ENCODE results near the gene ADGRG1. TPM values are rescaled to one million over a fixed set of nuclear protein-coding genes. Genes with fewer than 3 reads are reported as not detected.

ADGRG1 gene
- total RNA-seq, result 10 to 100 TPM in 1 of 2 experiments, 1 to 10 TPM in 1; 7.3 to 19.9 TPM

- Mint-ChIP-seq H3K4me1 (peaks cover 10% of the 10 kb centered on the region), H3K27me3 (peaks cover 16% of the 10 kb centered on the region), H3K36me3 (no peaks in the 10 kb centered on the region), H3K27ac (peak within 1 kb of the TSS; percentile 48), H3K9me3 (ENCODE audit: low read depth) (no peaks in the 10 kb centered on the region), H3K4me3 (peak within 1 kb of the TSS; percentile 61)
- ATAC-seq, result peak; percentile 72
- CTCF ChIA-PET, result interaction anchor here (0.8 to 1.7 kb wide), 6 partner anchors 9 to 38 kb away, joined by 3 to 8 read pairs (median 4); no protein-coding TSS in a partner anchor
- DNase-seq, result peak; percentile 72
These were observed at the start of gene ADGRG1 for GRCh38 chr16:57628008-57628781. Gene ADGRG1, plus strand, starts transcription at chr16:57628630. Its CDS starts 21,658 bp downstream, at chr16:57650288.

- H3K36me3 Mint-ChIP-seq, result peaks cover 23% of the 10 kb centered on the region
- H3K27ac Mint-ChIP-seq, result peak overlapping the region; percentile 91
- DNase-seq (peak; percentile 27), ATAC-seq (no peak)
- CTCF ChIA-PET, result interaction anchor here (5.2 to 27.4 kb wide), 4 partner anchors 11 to 71 kb away, joined by 55 to 559 read pairs (median 138); no protein-coding TSS in a partner anchor
- H3K27me3 Mint-ChIP-seq, result no peaks in the 10 kb centered on the region
- peaks cover 65% of the 10 kb centered on the region for H3K4me1 Mint-ChIP-seq
- H3K4me3 Mint-ChIP-seq, result no peak overlapping the region
- no peaks in the 10 kb centered on the region for H3K9me3 Mint-ChIP-seq (ENCODE audit: low read depth)
These were observed 49.1 kb upstream of the ADGRG1 start for GRCh38 chr16:57579361-57579665.

GRCh38 chr16:57585051-57585687 lies 43.3 kb upstream of the ADGRG1 start:
- Mint-ChIP-seq H3K27ac (peak overlapping the region; percentile 1), H3K4me3 (no peak overlapping the region)
- ATAC-seq, result peak; percentile 37

GRCh38 chr16:57588831-57589230 lies 39.6 kb upstream of the ADGRG1 start:
- Mint-ChIP-seq H3K27me3 (no peaks in the 10 kb centered on the region), H3K4me3 (no peak overlapping the region), H3K27ac (peak overlapping the region; percentile 77), H3K36me3 (peaks cover 9% of the 10 kb centered on the region), H3K9me3 (ENCODE audit: low read depth) (no peaks in the 10 kb centered on the region), H3K4me1 (peaks cover 66% of the 10 kb centered on the region)
- peak; percentile 39 for DNase-seq
- no peak for ATAC-seq
- CTCF ChIA-PET, result interaction anchor here (1.0 to 27.4 kb wide), 5 partner anchors 10 to 62 kb away, joined by 3 to 559 read pairs (median 210); partner anchors contain the start of gene ADGRG5

More at GRCh38 chr16:57585051-57585687, 43.3 kb upstream of the ADGRG1 start:
- Mint-ChIP-seq H3K27me3 (no peaks in the 10 kb centered on the region), H3K9me3 (ENCODE audit: low read depth) (no peaks in the 10 kb centered on the region), H3K36me3 (peaks cover 13% of the 10 kb centered on the region), H3K4me1 (peaks cover 44% of the 10 kb centered on the region)
- CTCF ChIA-PET, result interaction anchor here (0.7 to 27.4 kb wide), 4 partner anchors 7 to 65 kb away, joined by 3 to 559 read pairs (median 107); no protein-coding TSS in a partner anchor
- peak; percentile 37 for DNase-seq

- ATAC-seq (no peak), DNase-seq (peak; percentile 68)
- no peak overlapping the region for H3K4me3 Mint-ChIP-seq
- CTCF ChIA-PET, result interaction anchor here (0.6 to 27.4 kb wide), 8 partner anchors 11 to 670 kb away, joined by 3 to 559 read pairs (median 48); no protein-coding TSS in a partner anchor
- peaks cover 67% of the 10 kb centered on the region for H3K4me1 Mint-ChIP-seq
- peak overlapping the region; percentile 77 for H3K27ac Mint-ChIP-seq
- no peaks in the 10 kb centered on the region for H3K27me3 Mint-ChIP-seq
- no peaks in the 10 kb centered on the region for H3K9me3 Mint-ChIP-seq (ENCODE audit: low read depth)
- H3K36me3 Mint-ChIP-seq, result peaks cover 9% of the 10 kb centered on the region
These were observed 39.1 kb upstream of the ADGRG1 start for GRCh38 chr16:57589374-57589773.

- Mint-ChIP-seq H3K9me3 (ENCODE audit: low read depth) (peaks cover 3% of the 10 kb centered on the region), H3K36me3 (peaks cover 18% of the 10 kb centered on the region), H3K27me3 (no peaks in the 10 kb centered on the region), H3K27ac (peak overlapping the region; percentile 91), H3K4me3 (peak overlapping the region; percentile 68), H3K4me1 (peaks cover 66% of the 10 kb centered on the region)
- no peak for ATAC-seq
- DNase-seq, result no peak
- CTCF ChIA-PET, result interaction anchor here (0.6 to 27.4 kb wide), 21 partner anchors 10 to 409 kb away, joined by 3 to 559 read pairs (median 4); partner anchors contain the start of genes KATNB1 and ZNF319
These were observed 37.8 kb upstream of the ADGRG1 start for GRCh38 chr16:57590654-57591085.

- peaks cover 67% of the 10 kb centered on the region for H3K4me1 Mint-ChIP-seq
- H3K27ac Mint-ChIP-seq, result peak overlapping the region; percentile 91
- ATAC-seq (peak; percentile 78), DNase-seq (peak; percentile 90)
- peaks cover 21% of the 10 kb centered on the region for H3K36me3 Mint-ChIP-seq
- H3K9me3 Mint-ChIP-seq (ENCODE audit: low read depth), result peaks cover 4% of the 10 kb centered on the region
- CTCF ChIA-PET, result interaction anchor here (0.6 to 27.4 kb wide), 22 partner anchors 10 to 408 kb away, joined by 3 to 559 read pairs (median 4); partner anchors contain the start of genes KATNB1 and ZNF319
- H3K27me3 Mint-ChIP-seq, result no peaks in the 10 kb centered on the region
- H3K4me3 Mint-ChIP-seq, result peak overlapping the region; percentile 68
These were observed 37.2 kb upstream of the ADGRG1 start for GRCh38 chr16:57591086-57591869.

GRCh38 chr16:57591870-57592485 lies 36.5 kb upstream of the ADGRG1 start:
- peaks cover 71% of the 10 kb centered on the region for H3K4me1 Mint-ChIP-seq
- CTCF ChIA-PET, result interaction anchor here (1.1 to 27.4 kb wide), 10 partner anchors 9 to 408 kb away, joined by 3 to 559 read pairs (median 10); partner anchors contain the start of genes KATNB1 and ZNF319
- H3K36me3 Mint-ChIP-seq, result peaks cover 26% of the 10 kb centered on the region
- H3K27ac Mint-ChIP-seq, result peak overlapping the region; percentile 91
- peaks cover 4% of the 10 kb centered on the region for H3K9me3 Mint-ChIP-seq (ENCODE audit: low read depth)
- DNase-seq, result peak; percentile 49
- ATAC-seq, result no peak
- H3K27me3 Mint-ChIP-seq, result no peaks in the 10 kb centered on the region
- H3K4me3 Mint-ChIP-seq, result peak overlapping the region; percentile 68

GRCh38 chr16:57592591-57593003 lies 35.8 kb upstream of the ADGRG1 start:
- Mint-ChIP-seq H3K27me3 (no peaks in the 10 kb centered on the region), H3K36me3 (peaks cover 30% of the 10 kb centered on the region), H3K9me3 (ENCODE audit: low read depth) (peaks cover 6% of the 10 kb centered on the region), H3K27ac (peak overlapping the region; percentile 91), H3K4me3 (peak overlapping the region; percentile 68), H3K4me1 (peaks cover 70% of the 10 kb centered on the region)
- CTCF ChIA-PET, result interaction anchor here (0.9 to 27.4 kb wide), 8 partner anchors 8 to 164 kb away, joined by 3 to 559 read pairs (median 47); no protein-coding TSS in a partner anchor
- DNase-seq (peak; percentile 96), ATAC-seq (peak; percentile 82)

GRCh38 chr16:57593021-57593420 lies 35.4 kb upstream of the ADGRG1 start:
- ATAC-seq (peak; percentile 6), DNase-seq (peak; percentile 64)
- Mint-ChIP-seq H3K4me3 (peak overlapping the region; percentile 68), H3K9me3 (ENCODE audit: low read depth) (peaks cover 6% of the 10 kb centered on the region), H3K27me3 (no peaks in the 10 kb centered on the region), H3K27ac (peak overlapping the region; percentile 91), H3K4me1 (peaks cover 70% of the 10 kb centered on the region), H3K36me3 (peaks cover 34% of the 10 kb centered on the region)
- CTCF ChIA-PET, result interaction anchor here (0.7 to 27.4 kb wide), 8 partner anchors 8 to 164 kb away, joined by 3 to 559 read pairs (median 46); no protein-coding TSS in a partner anchor

GRCh38 chr16:57593990-57594389 lies 34.4 kb upstream of the ADGRG1 start:
- ATAC-seq (no peak), DNase-seq (no peak)
- peaks cover 69% of the 10 kb centered on the region for H3K4me1 Mint-ChIP-seq
- H3K27me3 Mint-ChIP-seq, result no peaks in the 10 kb centered on the region
- no peak overlapping the region for H3K4me3 Mint-ChIP-seq
- CTCF ChIA-PET, result interaction anchor here (1.4 to 27.4 kb wide), 5 partner anchors 7 to 56 kb away, joined by 4 to 559 read pairs (median 210); no protein-coding TSS in a partner anchor
- peaks cover 33% of the 10 kb centered on the region for H3K36me3 Mint-ChIP-seq
- peak overlapping the region; percentile 27 for H3K27ac Mint-ChIP-seq
- H3K9me3 Mint-ChIP-seq (ENCODE audit: low read depth), result peaks cover 9% of the 10 kb centered on the region

GRCh38 chr16:57594531-57595031 lies 33.8 kb upstream of the ADGRG1 start:
- Mint-ChIP-seq H3K4me3 (no peak overlapping the region), H3K36me3 (peaks cover 39% of the 10 kb centered on the region), H3K27ac (peak overlapping the region; percentile 45), H3K27me3 (no peaks in the 10 kb centered on the region), H3K4me1 (peaks cover 68% of the 10 kb centered on the region), H3K9me3 (ENCODE audit: low read depth) (peaks cover 9% of the 10 kb centered on the region)
- ATAC-seq (no peak), DNase-seq (peak; percentile 19)
- CTCF ChIA-PET, result interaction anchor here (5.1 to 27.4 kb wide), 4 partner anchors 6 to 56 kb away, joined by 89 to 559 read pairs (median 220); no protein-coding TSS in a partner anchor

All from activated CD8-positive, alpha-beta memory T cell treated with anti-CD3 and anti-CD28 coated beads, Interleukin-2, amount 10 ng/mL, durations not matched to agents 7 days and 5 days (primary cell).